Ramos (cell line): ENCODE results near the gene CALB2.

ENCODE experiments used
- in situ Hi-C: fragments of 300-500 bp; cut with MboI; formaldehyde crosslinking; loops from one replicate; pipeline ENCODE4 v1.14.3; 2022; ENCODE audit warnings: low sequenced_read_pairs; ENCODE audit not compliant: unreplicated experiment

CALB2 gene

DNA sequence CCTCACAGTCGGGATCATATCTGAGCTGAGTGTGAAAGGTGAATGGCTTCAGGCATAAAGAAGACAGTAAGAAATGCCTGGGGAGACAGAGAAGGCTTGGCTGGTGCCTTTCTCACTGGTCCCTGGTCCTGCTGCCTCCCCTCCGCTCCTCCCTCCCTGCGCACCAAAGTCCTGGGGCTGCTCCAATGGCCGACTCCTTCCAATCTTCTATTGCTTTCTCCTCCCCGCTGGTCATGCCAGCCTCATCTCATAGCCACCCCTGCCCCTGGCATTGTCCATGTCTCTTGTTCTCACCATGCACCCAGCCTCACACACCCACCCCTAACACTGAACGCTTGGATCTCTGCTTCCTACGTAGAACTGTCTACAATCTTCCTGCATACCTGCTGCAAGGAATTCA, 65.3 kb downstream of the CALB2 start:
- in situ Hi-C loops: no loop called here

DNA sequence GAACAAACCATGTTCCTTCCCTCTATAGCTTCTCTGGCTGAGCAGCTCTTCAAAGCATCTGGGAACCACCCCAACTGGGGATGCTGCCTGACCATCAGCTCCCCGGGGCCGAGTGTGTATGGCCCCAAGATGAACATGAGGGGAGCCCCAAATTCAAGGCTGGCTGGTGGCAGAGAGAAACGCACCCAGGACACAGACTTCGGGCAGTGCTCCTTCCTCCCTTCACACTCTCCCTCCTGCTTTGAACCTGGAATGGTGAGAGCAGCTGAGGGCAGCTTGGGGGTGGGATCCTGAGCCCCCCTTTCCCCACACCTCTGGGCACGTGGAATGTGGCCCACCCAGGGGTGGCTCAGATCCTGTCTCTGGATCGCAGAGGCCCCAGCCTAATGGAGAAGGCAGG, 66.1 kb downstream of the CALB2 start:
- in situ Hi-C loops: no loop called here

- in situ Hi-C loops: no loop called here
These were observed 67.2 kb downstream of the CALB2 start for GRCh38 chr16:71425746-71426068.

- in situ Hi-C loops: no loop called here
These were observed 67.8 kb downstream of the CALB2 start for GRCh38 chr16:71426069-71426879.

- in situ Hi-C loops: no loop called here
These were observed 68.5 kb downstream of the CALB2 start for GRCh38 chr16:71426880-71427615.

DNA sequence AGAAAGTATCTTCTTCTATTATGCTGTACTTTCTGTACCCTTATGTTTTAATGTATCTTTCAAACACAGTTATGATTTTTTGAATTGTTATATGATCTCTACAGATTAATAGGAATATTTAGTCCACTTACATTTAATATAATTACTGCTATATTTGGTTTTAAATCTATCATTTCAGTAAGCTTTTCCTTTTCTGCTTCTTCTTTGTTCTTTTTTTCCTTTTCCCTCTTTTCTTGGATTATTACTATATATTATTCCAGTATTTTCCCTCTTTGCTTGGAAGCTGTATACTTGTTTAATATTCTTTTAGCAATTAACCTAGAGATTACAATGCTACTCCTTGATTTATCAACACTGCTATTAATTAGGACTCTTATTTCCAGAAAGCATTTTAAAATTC, 69.9 kb downstream of the CALB2 start:
- in situ Hi-C loops: no loop called here

DNA sequence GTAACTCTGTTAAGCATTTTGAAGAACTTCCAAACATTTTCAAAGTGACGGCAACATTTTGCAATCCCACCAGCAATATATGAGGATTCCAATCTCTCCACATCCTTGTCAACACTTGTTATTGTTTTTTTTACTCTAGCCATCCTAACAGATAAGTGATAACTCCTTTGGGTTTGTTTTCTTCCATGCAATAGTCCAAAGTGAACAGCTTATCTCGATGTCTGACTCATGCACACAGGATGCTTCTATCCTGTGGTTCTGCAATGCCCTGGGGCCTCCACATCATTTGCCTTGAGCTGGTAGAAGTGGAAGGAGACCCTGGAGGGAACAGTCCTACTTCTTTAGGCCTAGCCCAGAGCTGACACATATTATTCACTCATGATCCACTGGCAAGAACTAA, 70.4 kb downstream of the CALB2 start:
- in situ Hi-C loops: no loop called here

- in situ Hi-C loops: no loop called here
These were observed 71.1 kb downstream of the CALB2 start for GRCh38 chr16:71429581-71429980.

DNA sequence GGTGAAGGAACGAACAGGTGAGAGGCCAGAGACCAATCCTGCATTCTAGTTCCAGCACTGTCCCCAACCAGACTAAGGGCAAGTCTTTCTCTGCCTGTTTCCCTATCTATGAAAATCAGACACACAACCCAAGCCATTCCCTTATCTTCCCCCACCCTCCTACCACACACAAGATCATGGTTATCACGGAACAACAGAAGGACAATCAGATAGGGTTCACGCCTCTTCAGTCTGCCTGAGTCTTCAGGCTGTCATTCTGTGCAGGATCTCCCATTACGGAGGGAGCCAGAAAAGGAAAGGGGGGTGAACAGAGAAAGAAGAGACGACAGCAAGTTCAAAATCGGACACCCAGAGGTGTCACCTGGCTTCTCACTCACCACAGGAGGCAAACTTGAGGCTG, 72.2 kb downstream of the CALB2 start:
- in situ Hi-C loops: no loop called here

- in situ Hi-C loops: no loop called here
These were observed 72.7 kb downstream of the CALB2 start for GRCh38 chr16:71431176-71431575.

GRCh38 chr16:71431991-71432390, 73.5 kb downstream of the CALB2 start:
- in situ Hi-C loops: no loop called here

GRCh38 chr16:71432906-71433305, 74.4 kb downstream of the CALB2 start:
- in situ Hi-C loops: no loop called here

DNA sequence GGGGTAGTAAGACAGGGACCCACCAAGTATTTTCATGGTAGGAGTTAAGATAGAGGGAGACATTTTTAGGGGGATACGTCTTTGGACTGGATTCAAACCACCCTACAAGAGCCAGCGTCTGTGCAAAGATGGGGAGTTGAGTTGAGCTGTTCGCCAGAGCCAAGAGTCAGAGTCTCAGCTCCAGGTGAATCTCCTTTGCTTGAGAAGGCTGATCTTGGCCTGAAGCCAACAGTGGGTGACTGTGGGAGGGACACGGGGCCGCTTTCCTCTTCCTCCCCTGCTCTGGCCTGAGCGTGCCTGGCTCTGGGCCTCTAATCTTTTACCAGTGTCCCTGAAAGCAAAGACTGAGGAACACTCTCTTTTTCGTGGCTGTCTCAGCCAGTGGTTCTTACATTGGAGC, 78.0 kb downstream of the CALB2 start:
- in situ Hi-C loops: no loop called here

GRCh38 chr16:71439523-71439922, 81.0 kb downstream of the CALB2 start:
- in situ Hi-C loops: no loop called here
